ENCODE data around the gene APOE. TPM values are rescaled to one million over a fixed set of nuclear protein-coding genes. Genes with fewer than 3 reads are reported as not detected.
"Not testable (repeated sequence)": the region's sequence is repeated elsewhere in the genome, so short reads cannot be mapped to it uniquely, and the experiment has no call there.

APOE gene
- total and polyA plus RNA-seq, 12 donors: 569 to 21,602 (median 8,894) TPM

DNA sequence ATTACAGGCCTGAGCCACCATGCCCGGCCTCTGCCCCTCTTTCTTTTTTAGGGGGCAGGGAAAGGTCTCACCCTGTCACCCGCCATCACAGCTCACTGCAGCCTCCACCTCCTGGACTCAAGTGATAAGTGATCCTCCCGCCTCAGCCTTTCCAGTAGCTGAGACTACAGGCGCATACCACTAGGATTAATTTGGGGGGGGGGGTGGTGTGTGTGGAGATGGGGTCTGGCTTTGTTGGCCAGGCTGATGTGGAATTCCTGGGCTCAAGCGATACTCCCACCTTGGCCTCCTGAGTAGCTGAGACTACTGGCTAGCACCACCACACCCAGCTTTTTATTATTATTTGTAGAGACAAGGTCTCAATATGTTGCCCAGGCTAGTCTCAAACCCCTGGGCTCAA is 4.2 kb downstream of the APOE start:
- TF ChIP-seq, protein P1, sequence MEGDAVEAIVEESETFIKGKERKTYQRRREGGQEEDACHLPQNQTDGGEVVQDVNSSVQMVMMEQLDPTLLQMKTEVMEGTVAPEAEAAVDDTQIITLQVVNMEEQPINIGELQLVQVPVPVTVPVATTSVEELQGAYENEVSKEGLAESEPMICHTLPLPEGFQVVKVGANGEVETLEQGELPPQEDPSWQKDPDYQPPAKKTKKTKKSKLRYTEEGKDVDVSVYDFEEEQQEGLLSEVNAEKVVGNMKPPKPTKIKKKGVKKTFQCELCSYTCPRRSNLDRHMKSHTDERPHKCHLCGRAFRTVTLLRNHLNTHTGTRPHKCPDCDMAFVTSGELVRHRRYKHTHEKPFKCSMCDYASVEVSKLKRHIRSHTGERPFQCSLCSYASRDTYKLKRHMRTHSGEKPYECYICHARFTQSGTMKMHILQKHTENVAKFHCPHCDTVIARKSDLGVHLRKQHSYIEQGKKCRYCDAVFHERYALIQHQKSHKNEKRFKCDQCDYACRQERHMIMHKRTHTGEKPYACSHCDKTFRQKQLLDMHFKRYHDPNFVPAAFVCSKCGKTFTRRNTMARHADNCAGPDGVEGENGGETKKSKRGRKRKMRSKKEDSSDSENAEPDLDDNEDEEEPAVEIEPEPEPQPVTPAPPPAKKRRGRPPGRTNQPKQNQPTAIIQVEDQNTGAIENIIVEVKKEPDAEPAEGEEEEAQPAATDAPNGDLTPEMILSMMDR (IDR thresholded peaks at IDR 0.05): no peak
- TF ChIP-seq POLR2A (IDR thresholded peaks at IDR 0.05): peak in 1 of 2 donors; percentile 13
- H3K4me1 ChIP-seq (replicated peaks in 1 of 2): peaks cover 38 to 58% of the 10 kb centered on the region in 2 donors
- peaks cover 0 to 9% of the 10 kb centered on the region in 2 donors for H3K36me3 ChIP-seq (replicated peaks in 1 of 2)
- 86 to 89% (median 86%) methylated on average over 5 of the region's 5 CpGs for WGBS, 4 donors
- peak overlapping the region in 1 of 4 donors; percentile 34 for H3K4me3 ChIP-seq
- no peaks in the 10 kb centered on the region for H3K9me3 ChIP-seq (replicated peaks in 1 of 3)
- no peaks in the 10 kb centered on the region for H3K27me3 ChIP-seq
- peak in 2 of 7 donors; percentile 30 to 33 for DNase-seq
- intact Hi-C loops (cut with DNase I): loop anchor here in 1 of 2 donors (10.0 kb wide), 1 partner anchor 155 kb away; no protein-coding TSS in a partner anchor
- peak overlapping the region in 3 of 5 donors; percentile 29 to 87 (median 85) for H3K27ac ChIP-seq

DNA sequence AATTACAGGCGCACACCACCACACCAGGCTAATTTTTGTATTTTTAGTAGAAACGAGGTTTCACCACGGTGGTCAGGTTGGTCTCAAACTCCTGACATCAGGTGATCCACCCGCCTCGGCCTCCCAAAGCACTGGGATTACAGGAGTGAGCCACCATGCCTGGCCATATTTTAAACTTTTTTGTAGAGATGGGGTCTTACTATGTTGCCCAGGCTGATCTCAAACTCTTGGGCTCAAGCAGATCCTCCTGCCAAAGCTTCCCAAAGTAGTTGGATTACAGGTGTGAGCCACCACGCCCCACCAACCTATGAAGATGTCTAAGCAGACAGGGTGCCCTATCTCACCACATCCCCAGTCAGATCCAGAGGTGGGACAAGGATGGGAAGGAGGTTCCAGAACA is 6.3 kb downstream of the APOE start:
- H3K4me3 ChIP-seq; H3K9me3 ChIP-seq (replicated peaks in 1 of 3); H3K27me3 ChIP-seq; intact Hi-C loops (cut with DNase I); DNase-seq; H3K36me3 ChIP-seq (replicated peaks in 1 of 2): not testable (repeated sequence)
- peak overlapping the region; percentile 16 to 92 (median 85) for H3K27ac ChIP-seq
- WGBS, 4 donors: 90 to 95% (median 92%) methylated on average over 6 of the region's 6 CpGs
- H3K4me1 ChIP-seq (replicated peaks in 1 of 2): peaks cover 35 to 49% of the 10 kb centered on the region in 2 donors

DNA sequence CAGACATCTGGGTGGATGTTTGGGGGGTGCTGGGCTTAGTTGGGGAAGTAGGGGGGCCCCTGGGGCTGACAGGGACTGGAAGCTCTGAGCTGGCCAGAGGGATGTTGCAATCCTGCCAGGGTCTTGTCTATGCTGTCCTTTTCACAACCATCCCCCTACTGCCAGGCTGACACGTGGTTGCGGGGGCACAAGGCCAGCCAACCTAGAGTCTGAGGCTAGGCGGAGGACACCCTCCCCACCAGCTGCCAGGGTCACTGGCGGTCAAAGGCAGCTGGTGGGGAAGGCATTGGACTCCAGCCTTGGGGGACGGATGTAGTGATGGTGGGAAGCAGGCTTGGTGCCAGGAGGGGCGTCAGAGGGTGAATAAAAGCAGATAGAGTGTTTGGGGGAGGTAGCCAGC is 7.3 kb downstream of the APOE start:
- intact Hi-C loops (cut with DNase I): no loop called here
- peaks cover 0 to 9% of the 10 kb centered on the region in 2 donors for H3K36me3 ChIP-seq (replicated peaks in 1 of 2)
- peak overlapping the region; percentile 23 to 92 (median 85) for H3K27ac ChIP-seq
- H3K9me3 ChIP-seq (replicated peaks in 1 of 3): no peaks in the 10 kb centered on the region
- no peaks in the 10 kb centered on the region for H3K27me3 ChIP-seq
- no peak overlapping the region for H3K4me3 ChIP-seq
- no peak for TF ChIP-seq POLR2A (IDR thresholded peaks at IDR 0.05)
- 11 to 23% (median 19%) methylated on average over 3 to 6 of the region's 6 CpGs for WGBS, 4 donors
- peaks cover 35 to 42% of the 10 kb centered on the region in 2 donors for H3K4me1 ChIP-seq (replicated peaks in 1 of 2)
- peak; percentile 84 to 98 (median 95) for DNase-seq

DNA sequence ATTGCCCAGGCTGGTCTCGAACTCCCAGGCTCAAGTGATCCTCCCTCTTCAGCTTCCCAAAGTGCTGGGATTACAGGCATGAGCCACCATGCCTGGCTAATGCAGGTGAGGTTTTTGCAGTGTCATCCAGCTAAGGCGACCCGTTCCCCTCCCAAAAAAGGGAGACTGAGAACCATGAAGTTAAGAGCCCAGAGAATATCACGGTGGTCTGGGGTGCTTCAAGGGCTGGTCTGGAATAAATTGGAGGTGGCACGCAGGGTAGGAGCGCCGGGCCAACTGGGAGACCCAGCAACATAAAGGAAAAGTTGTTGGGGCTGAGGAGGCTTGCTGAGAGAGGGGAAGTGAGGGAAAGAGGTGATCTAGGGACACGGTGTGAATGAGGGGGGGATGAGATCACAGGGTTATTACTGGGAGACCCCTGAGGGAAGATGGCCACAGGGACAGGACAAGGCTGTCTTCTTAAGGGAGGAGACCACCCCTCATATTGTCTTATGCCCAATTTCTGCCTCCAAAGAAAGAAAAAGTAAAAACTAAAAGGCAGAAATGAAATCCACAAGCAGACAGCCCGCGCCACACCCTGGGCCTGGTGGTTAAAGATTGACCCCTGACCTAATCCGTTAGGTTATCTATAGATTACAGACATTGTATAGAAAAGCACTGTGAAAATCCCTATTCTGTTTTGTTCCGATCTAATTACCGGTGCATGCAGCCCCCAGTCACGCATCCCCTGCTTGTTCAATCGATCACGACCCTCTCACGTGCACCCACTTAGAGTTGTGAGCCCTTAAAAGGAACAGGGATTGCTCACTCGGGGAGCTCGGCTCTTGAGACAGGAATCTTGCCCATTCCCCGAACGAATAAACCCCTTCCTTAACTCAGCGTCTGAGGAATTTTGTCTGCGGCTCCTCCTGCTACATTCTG is 8.2 kb downstream of the APOE start:
- peak overlapping the region in 3 of 4 donors; percentile 13 to 70 (median 32) for H3K4me3 ChIP-seq
- intact Hi-C loops (cut with DNase I); H3K27me3 ChIP-seq; H3K9me3 ChIP-seq (replicated peaks in 1 of 3); H3K36me3 ChIP-seq (replicated peaks in 1 of 2): not testable (repeated sequence)
- peak overlapping the region; percentile 78 to 92 (median 87) for H3K27ac ChIP-seq
- WGBS, 4 donors: 58 to 65% (median 61%) methylated on average over 21 to 23 of the region's 23 CpGs
- peak in 1 of 7 donors; percentile 34 for DNase-seq
- H3K4me1 ChIP-seq (replicated peaks in 1 of 2): peaks cover 35 to 42% of the 10 kb centered on the region in 2 donors

DNA sequence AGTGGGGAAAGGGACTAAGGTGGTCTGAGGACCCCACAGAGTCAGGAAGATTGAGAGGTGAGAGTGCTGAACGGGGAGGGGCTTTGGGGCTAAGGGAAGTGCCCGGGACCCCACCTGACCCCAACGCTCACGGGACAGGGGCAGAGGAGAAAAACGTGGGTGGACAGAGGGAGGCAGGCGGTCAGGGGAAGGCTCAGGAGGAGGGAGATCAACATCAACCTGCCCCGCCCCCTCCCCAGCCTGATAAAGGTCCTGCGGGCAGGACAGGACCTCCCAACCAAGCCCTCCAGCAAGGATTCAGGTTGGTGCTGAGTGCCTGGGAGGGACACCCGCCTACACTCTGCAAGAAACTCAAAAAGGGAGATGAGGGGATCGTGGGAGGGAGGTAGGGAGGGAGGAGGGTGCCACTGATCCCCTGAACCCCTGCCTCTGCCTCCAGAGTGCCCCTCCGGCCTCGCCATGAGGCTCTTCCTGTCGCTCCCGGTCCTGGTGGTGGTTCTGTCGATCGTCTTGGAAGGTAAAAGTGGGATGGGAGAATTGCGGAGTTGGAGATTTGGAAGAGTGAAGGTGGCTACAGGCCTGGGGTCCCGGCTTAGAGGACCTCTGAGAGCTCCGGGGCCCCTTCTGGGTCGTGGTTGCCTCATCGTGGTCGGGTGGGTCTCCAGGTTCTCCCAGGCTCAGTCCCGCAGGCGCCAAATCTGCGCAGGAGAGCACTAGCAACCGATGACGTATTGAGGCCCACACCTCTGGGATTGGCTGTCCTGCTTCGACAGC is 9.0 kb downstream of the APOE start, which contains the start of gene APOC1:
Gene APOC1, plus strand, starts transcription at position 176 of the 774 bp plus-strand sequence. Its CDS starts 284 bp downstream, at position 460.
- peaks cover 35 to 40% of the 10 kb centered on the region in 2 donors for H3K4me1 ChIP-seq (replicated peaks in 1 of 2)
- peak; percentile 42 to 61 for TF ChIP-seq POLR2A (IDR thresholded peaks at IDR 0.05)
- intact Hi-C loops (cut with DNase I); H3K36me3 ChIP-seq (replicated peaks in 1 of 2); H3K9me3 ChIP-seq (replicated peaks in 1 of 3); H3K27me3 ChIP-seq: not testable (repeated sequence)
- H3K4me3 ChIP-seq: peak within 1 kb of the TSS; percentile 13 to 70 (median 22)
- WGBS, 4 donors: 4 to 11% (median 7%) methylated on average over 22 to 27 of the region's 28 CpGs
- DNase-seq: peak; percentile 90 to 96 (median 93)
- peak within 1 kb of the TSS; percentile 78 to 92 (median 87) for H3K27ac ChIP-seq
